T-helper 2 cell treated with Interferon-gamma antibody and Interleukin-4, amounts not matched to agents 5 μg/mL and 100 μg/mL, for 36 hours (primary cell): ENCODE results near the gene SYTL1.

Experiments
- DNase-seq: peaks from one replicate; pipeline ENCODE4 v3.0.0; 2021; ENCODE audit warnings: low spot score
- H3K27ac Mint-ChIP-seq: one replicate; pipeline ENCODE4 v1.8.0; 2021; ENCODE audit warnings: mild to moderate bottlenecking, mixed read lengths
- H3K27me3 Mint-ChIP-seq: one replicate; pipeline ENCODE4 v1.8.0; 2021; ENCODE audit warnings: low read depth, mixed read lengths
- H3K36me3 Mint-ChIP-seq: one replicate; pipeline ENCODE4 v1.8.0; 2021; ENCODE audit warnings: low read depth, mixed read lengths
- H3K4me1 Mint-ChIP-seq: one replicate; pipeline ENCODE4 v1.8.0; 2021; ENCODE audit warnings: low read depth, mixed read lengths
- H3K4me3 Mint-ChIP-seq: one replicate; pipeline ENCODE4 v1.8.0; 2022; ENCODE audit warnings: mild to moderate bottlenecking, moderate library complexity, mixed read lengths
- H3K9me3 Mint-ChIP-seq: one replicate; pipeline ENCODE4 v1.8.0; 2021; ENCODE audit warnings: mixed read lengths

Gene SYTL1

DNA sequence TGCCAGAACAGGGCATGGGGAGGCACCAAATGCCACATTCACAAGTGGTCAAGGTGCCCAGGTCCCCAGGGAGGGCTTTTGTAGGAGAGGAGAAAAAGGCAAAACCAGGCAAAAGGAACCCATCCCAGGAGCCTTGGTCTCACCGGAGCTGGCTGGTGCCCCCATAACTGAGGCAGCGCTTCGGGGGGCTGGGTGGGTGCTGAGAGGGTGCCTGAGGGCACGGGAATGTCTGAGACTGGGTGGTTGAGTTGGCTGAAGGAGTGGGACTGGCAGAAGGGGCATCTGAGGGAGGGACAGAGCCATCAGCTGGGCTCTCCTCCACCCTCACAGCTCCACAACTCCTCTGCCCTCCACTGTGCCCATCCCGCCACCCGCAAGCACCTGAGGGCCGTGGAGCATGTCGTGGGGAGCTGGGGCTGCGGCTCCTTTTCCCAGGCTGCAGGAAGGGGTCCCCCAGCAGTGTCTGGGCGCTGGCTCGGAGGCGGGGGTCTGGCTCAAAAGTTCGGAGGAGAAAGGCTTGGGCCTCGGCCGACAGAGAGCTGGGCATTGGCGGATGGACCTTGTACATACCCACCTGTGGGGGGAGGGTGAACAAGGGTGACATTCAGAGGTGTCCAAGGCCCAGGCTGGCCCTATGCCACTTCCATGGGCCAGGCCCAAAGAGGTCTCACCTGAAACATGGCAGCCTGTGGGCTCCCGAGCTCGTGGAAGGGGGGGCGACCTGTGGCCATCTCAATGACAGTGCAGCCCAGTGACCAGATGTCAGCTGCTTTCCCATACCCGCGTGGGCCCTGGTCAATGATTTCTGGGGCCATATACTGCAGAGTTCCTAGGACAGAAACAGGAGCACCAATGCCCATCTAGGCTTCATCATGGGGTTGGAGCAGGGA lies 16.5 kb downstream of the SYTL1 start:
- Mint-ChIP-seq H3K9me3 (no peaks in the 10 kb centered on the region), H3K4me1 (peaks cover 20% of the 10 kb centered on the region), H3K27me3 (no peaks in the 10 kb centered on the region), H3K36me3 (no peaks in the 10 kb centered on the region), H3K4me3 (no peak overlapping the region), H3K27ac (no peak overlapping the region)
- no peak for DNase-seq

GRCh38 chr1:27358928-27359313 lies 17.1 kb downstream of the SYTL1 start:
- Mint-ChIP-seq H3K9me3 (no peaks in the 10 kb centered on the region), H3K27me3 (no peaks in the 10 kb centered on the region), H3K36me3 (no peaks in the 10 kb centered on the region), H3K27ac (peak overlapping the region; percentile 16), H3K4me3 (no peak overlapping the region), H3K4me1 (peaks cover 20% of the 10 kb centered on the region)
- no peak for DNase-seq

DNA sequence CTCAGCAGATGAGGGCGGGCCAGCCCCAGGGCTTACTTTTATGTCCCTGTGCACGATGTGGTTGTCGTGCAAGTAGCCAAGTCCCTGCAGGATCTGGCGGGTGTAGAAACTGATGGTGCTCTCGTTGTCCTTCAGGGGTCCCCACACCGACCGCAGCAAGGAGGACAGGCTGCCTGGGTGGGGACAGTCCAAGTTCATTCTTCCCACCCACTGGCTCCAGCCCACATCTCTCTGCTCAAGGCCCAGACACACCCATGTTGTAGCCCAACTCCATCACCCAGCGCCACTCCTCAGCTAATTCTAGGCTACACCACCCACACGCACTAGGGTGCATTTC lies 18.0 kb downstream of the SYTL1 start:
- Mint-ChIP-seq H3K9me3 (no peaks in the 10 kb centered on the region), H3K4me3 (peak overlapping the region; percentile 74), H3K36me3 (no peaks in the 10 kb centered on the region), H3K27ac (peak overlapping the region; percentile 13), H3K27me3 (no peaks in the 10 kb centered on the region), H3K4me1 (peaks cover 22% of the 10 kb centered on the region)
- no peak for DNase-seq

DNA sequence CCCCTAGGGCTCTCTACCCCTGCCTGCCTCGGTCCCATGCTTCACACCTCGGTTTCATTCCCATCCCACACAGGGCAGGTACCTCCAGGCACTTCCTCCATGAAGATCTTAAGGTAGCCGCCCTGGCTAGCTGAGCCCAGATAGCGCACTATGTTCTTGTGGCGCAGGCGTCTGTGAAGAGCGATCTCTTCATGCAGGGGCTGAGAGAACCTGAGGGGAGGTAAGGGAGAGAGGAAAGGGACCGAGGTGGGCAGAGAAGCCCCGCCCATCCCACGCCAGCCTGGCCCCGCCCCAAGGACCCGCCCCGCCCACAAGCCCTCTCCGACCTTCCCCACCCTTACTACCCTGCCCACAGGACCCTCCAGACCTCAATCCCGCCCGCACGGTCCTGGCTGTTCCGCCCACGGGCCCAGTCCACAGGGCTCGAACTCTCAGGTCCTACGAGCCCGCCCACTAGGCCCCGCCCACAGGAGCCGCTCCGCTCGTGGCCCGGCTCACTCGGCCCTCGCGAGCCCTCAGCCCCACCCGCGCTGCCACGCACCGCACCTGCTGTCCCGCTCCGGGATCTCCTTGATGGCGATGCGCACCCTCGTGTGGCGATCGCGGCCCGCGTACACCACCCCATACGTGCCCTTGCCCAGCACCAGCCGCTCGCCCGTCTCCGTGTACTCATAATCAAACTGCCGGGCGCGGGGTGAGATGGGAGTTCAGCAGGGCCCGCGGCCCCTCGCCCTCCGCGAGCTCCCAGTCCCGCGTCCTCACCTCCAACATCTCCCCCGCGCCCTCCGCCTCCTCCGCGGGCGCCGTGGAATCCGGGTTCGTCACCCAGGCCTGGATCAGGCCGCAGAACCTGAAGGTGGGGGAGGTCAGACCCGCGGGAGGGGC lies 18.6 kb downstream of the SYTL1 start:
- Mint-ChIP-seq H3K27ac (peak overlapping the region; percentile 13), H3K9me3 (no peaks in the 10 kb centered on the region), H3K4me3 (peak overlapping the region; percentile 74), H3K4me1 (peaks cover 27% of the 10 kb centered on the region), H3K27me3 (no peaks in the 10 kb centered on the region), H3K36me3 (no peaks in the 10 kb centered on the region)
- peak; percentile 36 for DNase-seq

GRCh38 chr1:27361044-27361402 lies 19.2 kb downstream of the SYTL1 start:
- Mint-ChIP-seq H3K27ac (no peak overlapping the region), H3K4me3 (peak overlapping the region; percentile 74), H3K9me3 (no peaks in the 10 kb centered on the region), H3K36me3 (no peaks in the 10 kb centered on the region), H3K27me3 (no peaks in the 10 kb centered on the region), H3K4me1 (peaks cover 29% of the 10 kb centered on the region)
- no peak for DNase-seq

DNA sequence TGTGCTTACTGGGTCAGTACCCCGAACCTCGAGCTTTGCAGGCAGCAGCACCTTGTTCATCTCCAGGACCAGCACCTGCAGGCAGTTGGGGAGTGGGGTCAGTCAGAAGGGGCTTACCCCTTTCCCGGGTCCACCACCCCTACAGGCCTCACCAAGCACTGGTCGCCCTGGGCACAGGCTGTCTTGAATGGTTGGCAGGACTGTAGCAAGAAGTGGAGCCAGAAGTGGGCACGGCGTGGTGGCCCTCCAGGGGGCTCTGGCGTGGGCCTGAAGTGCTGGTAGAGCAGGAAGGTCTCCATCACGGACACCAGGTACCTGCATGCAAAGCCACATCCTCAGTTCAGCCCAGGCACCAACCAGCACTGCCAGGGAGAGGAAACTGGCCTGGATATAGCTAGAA lies 19.7 kb downstream of the SYTL1 start:
- Mint-ChIP-seq H3K27ac (no peak overlapping the region), H3K36me3 (no peaks in the 10 kb centered on the region), H3K9me3 (no peaks in the 10 kb centered on the region), H3K4me1 (peaks cover 29% of the 10 kb centered on the region), H3K4me3 (no peak overlapping the region), H3K27me3 (no peaks in the 10 kb centered on the region)
- no peak for DNase-seq

GRCh38 chr1:27363766-27364695 lies 22.2 kb downstream of the SYTL1 start:
- Mint-ChIP-seq H3K36me3 (no peaks in the 10 kb centered on the region), H3K27me3 (no peaks in the 10 kb centered on the region), H3K4me1 (peaks cover 32% of the 10 kb centered on the region), H3K4me3 (no peak overlapping the region), H3K9me3 (no peaks in the 10 kb centered on the region), H3K27ac (no peak overlapping the region)
- no peak for DNase-seq

- peak overlapping the region; percentile 90 for H3K27ac Mint-ChIP-seq
Measured at GRCh38 chr1:27364696-27365371, 23.0 kb downstream of the SYTL1 start.

DNA sequence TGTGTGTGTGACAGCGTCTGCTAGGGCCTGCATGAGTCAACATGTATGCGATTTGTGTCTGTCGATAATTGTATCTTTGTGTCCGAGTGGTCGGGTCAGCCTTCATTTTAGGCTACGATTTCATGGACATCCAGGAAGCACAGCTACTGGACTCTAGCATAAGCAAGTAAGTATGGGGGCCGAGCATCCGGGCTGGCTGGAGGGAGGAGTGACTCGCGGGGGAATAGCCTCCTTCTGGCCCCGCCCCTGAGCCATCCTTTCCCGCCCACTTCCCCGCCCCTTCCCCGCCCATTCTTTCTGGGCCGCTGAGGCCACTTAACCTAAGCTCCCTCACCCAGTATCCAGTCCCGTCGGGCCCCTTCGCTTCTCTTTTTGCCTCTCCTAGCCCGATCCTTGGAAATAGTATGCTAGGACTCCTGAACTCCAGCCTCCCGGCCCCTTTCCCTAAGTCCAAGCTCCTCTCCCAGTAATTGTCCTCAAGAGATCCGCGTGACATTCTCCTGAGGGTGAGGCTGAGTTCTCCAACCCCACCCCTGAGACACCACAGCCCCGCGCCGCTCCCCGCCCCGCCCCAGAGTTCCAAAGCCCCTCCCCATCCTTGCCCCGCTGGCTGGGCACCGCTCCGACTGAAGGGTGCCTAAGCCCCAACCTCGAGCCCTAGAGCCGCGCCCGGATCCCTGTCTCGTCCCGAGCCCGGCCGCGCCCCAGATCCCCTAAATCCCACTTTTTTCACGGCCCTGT lies 23.7 kb downstream of the SYTL1 start:
- peak overlapping the region; percentile 94 for H3K4me3 Mint-ChIP-seq
- H3K36me3 Mint-ChIP-seq: no peaks in the 10 kb centered on the region
- H3K4me1 Mint-ChIP-seq: peaks cover 28% of the 10 kb centered on the region
- no peaks in the 10 kb centered on the region for H3K27me3 Mint-ChIP-seq
- peak overlapping the region; percentile 90 for H3K27ac Mint-ChIP-seq
- DNase-seq: peak; percentile 63
- H3K9me3 Mint-ChIP-seq: no peaks in the 10 kb centered on the region

More at GRCh38 chr1:27364696-27365371, 23.0 kb downstream of the SYTL1 start:
- Mint-ChIP-seq H3K9me3 (no peaks in the 10 kb centered on the region), H3K36me3 (no peaks in the 10 kb centered on the region), H3K27me3 (no peaks in the 10 kb centered on the region), H3K4me3 (peak overlapping the region; percentile 94), H3K4me1 (peaks cover 33% of the 10 kb centered on the region)
- DNase-seq: no peak

GRCh38 chr1:27366113-27366410 lies 24.2 kb downstream of the SYTL1 start:
- Mint-ChIP-seq H3K36me3 (no peaks in the 10 kb centered on the region), H3K4me3 (peak overlapping the region; percentile 94), H3K27ac (peak overlapping the region; percentile 90), H3K27me3 (no peaks in the 10 kb centered on the region), H3K4me1 (peaks cover 28% of the 10 kb centered on the region), H3K9me3 (no peaks in the 10 kb centered on the region)
- DNase-seq: peak; percentile 85

DNA sequence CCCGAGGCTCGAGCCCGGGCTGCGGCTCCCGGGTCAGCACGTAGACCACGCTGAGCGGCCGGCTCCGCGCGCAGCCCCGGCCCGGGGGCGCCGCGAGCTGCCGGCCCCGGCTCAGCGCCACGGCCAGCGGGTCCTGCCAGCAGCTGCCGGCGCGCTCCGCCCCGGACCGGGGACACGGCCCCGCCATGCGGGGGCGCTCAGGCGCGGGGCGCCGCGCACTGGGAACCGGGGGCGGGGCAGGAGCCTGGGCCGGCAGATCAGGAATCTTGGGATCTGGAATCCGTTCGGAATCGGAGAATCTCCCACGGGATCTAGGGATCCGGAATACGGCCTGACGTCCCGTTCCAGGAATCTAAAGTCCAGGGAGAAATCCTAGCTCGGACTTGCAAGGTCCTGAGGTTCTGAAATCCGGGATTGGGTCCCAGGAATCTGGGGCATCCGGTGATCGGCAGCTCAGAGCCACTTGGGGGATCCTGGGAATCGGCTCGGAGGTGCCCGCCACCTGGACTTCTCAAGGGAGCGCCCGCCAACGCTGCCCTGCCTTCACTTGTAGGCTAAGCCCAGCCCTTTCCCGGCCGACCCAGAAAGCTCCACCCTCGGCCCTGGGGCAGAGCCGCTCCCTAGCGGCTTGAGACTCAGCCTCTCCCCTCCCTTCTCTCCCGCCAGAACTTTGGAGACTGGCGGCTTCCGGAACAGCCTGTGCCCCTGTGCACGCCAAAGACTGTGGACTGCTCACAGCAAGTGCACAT lies 24.8 kb downstream of the SYTL1 start, which contains the start of gene MAP3K6:
TSS of gene MAP3K6 (minus strand) at position 551 of the 749 bp plus-strand sequence. CDS start at position 187, 364 bp downstream.
- Mint-ChIP-seq H3K4me3 (peak within 1 kb of the TSS; percentile 94), H3K27me3 (no peaks in the 10 kb centered on the region), H3K27ac (peak within 1 kb of the TSS; percentile 90), H3K9me3 (no peaks in the 10 kb centered on the region), H3K4me1 (peaks cover 28% of the 10 kb centered on the region), H3K36me3 (no peaks in the 10 kb centered on the region)
- DNase-seq: peak; percentile 57

GRCh38 chr1:27367160-27367650 lies 25.4 kb downstream of the SYTL1 start:
- Mint-ChIP-seq H3K4me1 (peaks cover 28% of the 10 kb centered on the region), H3K36me3 (no peaks in the 10 kb centered on the region), H3K27ac (peak overlapping the region; percentile 78), H3K9me3 (no peaks in the 10 kb centered on the region), H3K4me3 (peak overlapping the region; percentile 80), H3K27me3 (no peaks in the 10 kb centered on the region)
- DNase-seq: no peak
